GM18867 (cell line): ENCODE results near the gene CNTNAP2.
"Not testable (repeated sequence)": the region's sequence is repeated elsewhere in the genome, so short reads cannot be mapped to it uniquely, and the experiment has no call there.

Source experiments
- ATAC-seq: cut with Tn5 transposase; IDR thresholded peaks from one replicate; pipeline ENCODE4 v1.9.1; 2021; ENCODE audit warnings: mild to moderate bottlenecking, moderate library complexity; ENCODE audit not compliant: unreplicated experiment

The CNTNAP2 gene

GRCh38 chr7:148303295-148304082, 2186.9 kb downstream of the CNTNAP2 start:
- ATAC-seq = no peak

- ATAC-seq = no peak
Observed at GRCh38 chr7:148304083-148304335, 2187.4 kb downstream of the CNTNAP2 start.

GRCh38 chr7:148304456-148304855, 2187.9 kb downstream of the CNTNAP2 start:
- ATAC-seq = no peak

GRCh38 chr7:148306759-148307158, 2190.2 kb downstream of the CNTNAP2 start:
- ATAC-seq = no peak

- ATAC-seq = no peak
Observed at GRCh38 chr7:148318102-148318811, 2201.7 kb downstream of the CNTNAP2 start.

- ATAC-seq = no peak
Observed at GRCh38 chr7:148318838-148319237, 2202.2 kb downstream of the CNTNAP2 start.

GRCh38 chr7:148319316-148319808, 2202.8 kb downstream of the CNTNAP2 start:
- no peak for ATAC-seq

GRCh38 chr7:148325208-148325607, 2208.6 kb downstream of the CNTNAP2 start:
- no peak for ATAC-seq

GRCh38 chr7:148327379-148327778, 2210.8 kb downstream of the CNTNAP2 start:
- no peak for ATAC-seq

GRCh38 chr7:148328906-148329305, 2212.3 kb downstream of the CNTNAP2 start:
- no peak for ATAC-seq

GRCh38 chr7:148330124-148330818, 2213.7 kb downstream of the CNTNAP2 start:
- ATAC-seq = no peak

GRCh38 chr7:148330822-148331221, 2214.2 kb downstream of the CNTNAP2 start:
- ATAC-seq = no peak

GRCh38 chr7:148331456-148331855, 2214.9 kb downstream of the CNTNAP2 start:
- not testable (repeated sequence) for ATAC-seq

- no peak for ATAC-seq
Observed at GRCh38 chr7:148332191-148333186, 2215.9 kb downstream of the CNTNAP2 start.

- no peak for ATAC-seq
Observed at GRCh38 chr7:148334441-148334956, 2217.9 kb downstream of the CNTNAP2 start.

GRCh38 chr7:148334959-148335577, 2218.5 kb downstream of the CNTNAP2 start:
- ATAC-seq = no peak

GRCh38 chr7:148335790-148336189, 2219.2 kb downstream of the CNTNAP2 start:
- ATAC-seq = no peak

- ATAC-seq = no peak
Observed at GRCh38 chr7:148336411-148336810, 2219.8 kb downstream of the CNTNAP2 start.

- no peak for ATAC-seq
Observed at GRCh38 chr7:148337246-148337965, 2220.8 kb downstream of the CNTNAP2 start.
